B cell (primary cell): ENCODE measurements around the gene PTPRN2. TPM values are rescaled to one million over a fixed set of nuclear protein-coding genes. Genes with fewer than 3 reads are reported as not detected.

Experiments
- ATAC-seq: fragments of 200-7000 bp; cut with Tn5 transposase; one replicate; pipeline ENCODE4 v1.10.0; 2021; ENCODE audit warnings: low read depth, mild to moderate bottlenecking, moderate number of reproducible peaks, moderate library complexity
- CTCF ChIA-PET: fragments of 350-600 bp; sonication (Branson Sonifier 250); formaldehyde crosslinking; loops from one replicate; lab custom pipeline; 2021; ENCODE audit warnings: antibody characterized with exemption, inconsistent platforms; lab: Charles Lee
- POLR2A ChIA-PET: fragments of 350-600 bp; sonication (Branson Sonifier 250); formaldehyde crosslinking; loops from one replicate; lab custom pipeline; 2021; ENCODE audit warnings: antibody characterized with exemption; lab: Charles Lee
- DNase-seq: peaks from one replicate; pipeline ENCODE4 v3.0.0; 2013
- H2AFZ ChIP-seq: 2 replicates; pipeline ENCODE4 v1.6.1; 2012; ENCODE audit warnings: mild to moderate bottlenecking, low read depth, low read length; ENCODE audit not compliant: insufficient read depth, poor library complexity, severe bottlenecking
- H3K27ac ChIP-seq, 2 donors: 1 replicate in 1 of 2; 2 replicates in 1 of 2; pipeline ENCODE4 v1.5.1; 2012 to 2013; ENCODE audit warnings: low read length in 2 of 2, mild to moderate bottlenecking in 2 of 2, moderate library complexity in 1 of 2
- H3K27me3 ChIP-seq, 4 experiments: fragments of 200-600 bp in 1 of 4; sonication (generic) in 1 of 4; replicated peaks in 1 of 4; 1 replicate in 2 of 4; 2 replicates in 2 of 4; pipeline versions ENCODE4 v1.6.1 to v1.7.0; 2013 to 2016; ENCODE audit warnings: low read length in 3 of 4, mild to moderate bottlenecking in 2 of 4, mixed read lengths in 1 of 4, moderate library complexity in 1 of 4; ENCODE audit not compliant: insufficient read depth in 4 of 4, control insufficient read depth in 3 of 4; ENCODE audit errors: control extremely low read depth in 1 of 4
- H3K36me3 ChIP-seq, 2 experiments: replicated peaks in 1 of 2; 1 replicate in 1 of 2; 2 replicates in 1 of 2; pipeline versions ENCODE4 v1.6.1 to v1.7.1; 2013; ENCODE audit warnings: low read length in 1 of 2; ENCODE audit not compliant: insufficient read depth in 2 of 2, control insufficient read depth in 1 of 2; ENCODE audit errors: control extremely low read depth in 1 of 2, extremely low read depth in 1 of 2
- H3K4me1 ChIP-seq, 2 donors: fragments of 200-600 bp in 1 of 2; sonication (generic) in 1 of 2; 1 replicate in 1 of 2; 2 replicates in 1 of 2; pipeline versions ENCODE4 v1.5.1 to v1.6.1; 2013 to 2017; ENCODE audit warnings: low read length in 2 of 2; ENCODE audit not compliant: control insufficient read depth in 2 of 2, insufficient read depth in 2 of 2
- H3K4me2 ChIP-seq: replicated peaks from 2 replicates; pipeline ENCODE3; 2012; ENCODE audit warnings: mild to moderate bottlenecking, low read depth, low read length; ENCODE audit not compliant: poor library complexity, severe bottlenecking
- H3K4me3 ChIP-seq, 5 experiments: fragments of 200-600 bp in 1 of 5; sonication (generic) in 1 of 5; 1 replicate in 3 of 5; 2 replicates in 2 of 5; pipeline versions ENCODE4 v1.5.1 to v1.7.0; 2011 to 2016; ENCODE audit warnings: low read length in 4 of 5, mild to moderate bottlenecking in 4 of 5, low read depth in 2 of 5, control low read depth in 1 of 5, moderate library complexity in 1 of 5; ENCODE audit not compliant: insufficient read depth in 1 of 5; ENCODE audit errors: control extremely low read depth in 1 of 5, extremely low read depth in 1 of 5
- H3K79me2 ChIP-seq: fragments of 200-600 bp; sonication (generic); one replicate; pipeline ENCODE4 v1.6.0; 2016; ENCODE audit warnings: low read length; ENCODE audit not compliant: control insufficient read depth, insufficient read depth
- H3K9ac ChIP-seq: fragments of 200-600 bp; sonication (generic); 2 replicates; pipeline ENCODE4 v1.6.1; 2017; ENCODE audit warnings: mild to moderate bottlenecking, low read length, moderate library complexity
- H3K9me3 ChIP-seq, 3 donors: one replicate each; pipeline versions ENCODE4 v1.6.1 to v1.7.1; 2013; ENCODE audit warnings: low read length in 2 of 3; ENCODE audit not compliant: control insufficient read depth in 2 of 3, insufficient read depth in 1 of 3; ENCODE audit errors: control extremely low read depth in 1 of 3
- H4K20me1 ChIP-seq: 2 replicates; pipeline ENCODE4 v1.6.0; 2012; ENCODE audit warnings: mild to moderate bottlenecking, low read length; ENCODE audit not compliant: insufficient read depth, control insufficient read depth, poor library complexity, severe bottlenecking
- H3K27ac Mint-ChIP-seq: one replicate; pipeline ENCODE4 v1.8.0; 2021; ENCODE audit warnings: mixed read lengths
- H3K27me3 Mint-ChIP-seq: one replicate; pipeline ENCODE4 v1.8.0; 2021; ENCODE audit warnings: mixed read lengths
- H3K4me1 Mint-ChIP-seq: one replicate; pipeline ENCODE4 v1.8.0; 2021; ENCODE audit warnings: mixed read lengths
- H3K4me3 Mint-ChIP-seq: one replicate; pipeline ENCODE4 v1.8.0; 2021; ENCODE audit warnings: mixed read lengths
- H3K9me3 Mint-ChIP-seq: one replicate; pipeline ENCODE4 v1.8.0; 2022; ENCODE audit warnings: mixed read lengths; ENCODE audit not compliant: insufficient read depth
- EZH2 ChIP-seq: IDR thresholded peaks from 2 replicates; pipeline ENCODE4 v1.6.1; 2012; ENCODE audit warnings: borderline replicate concordance, low read depth, mild to moderate bottlenecking, moderate library complexity, low read length; ENCODE audit not compliant: insufficient read depth, poor library complexity, severe bottlenecking
- WGBS: methylation state at CpG from one replicate; pipeline ENCODE4 v1.1.5; 2013; ENCODE audit warnings: missing lambda C conversion rate; ENCODE audit not compliant: insufficient coverage; 5-methylcytosine and 5-hydroxymethylcytosine counted together
- intact Hi-C: fragments of 100-400 bp; cut with micrococcal nuclease; formaldehyde crosslinking; loops from one replicate; pipeline ENCODE4 v1.10.0; 2022
- polyA plus RNA-seq: library from polyadenylated mRNA; depleted of rRNA; stranded (reverse); fragments of >200 nt; gene quantifications from 2 replicates; pipeline ENCODE4 v1.2.3, GENCODE V29; 2012
- total RNA-seq, 2 donors: library from RNA; stranded (reverse); fragments of 120-200 nt in 1 of 2; gene quantifications; 1 replicate in 1 of 2; 2 replicates in 1 of 2; pipeline versions ENCODE4 v1.2.3 to v1.2.4, GENCODE V29; 2013 to 2022
- TF ChIP-seq, protein P1 (sequence below): fragments of 200-600 bp; IDR thresholded peaks from one replicate; pipeline ENCODE4 v1.8.0; 2022; ENCODE audit warnings: antibody characterized with exemption, mild to moderate bottlenecking

PTPRN2 gene
- total and polyA plus RNA-seq, 2 donors (not counting 1 experiment from before 2014, with no cell fraction given), result 2.0 to 5.0 TPM

DNA sequence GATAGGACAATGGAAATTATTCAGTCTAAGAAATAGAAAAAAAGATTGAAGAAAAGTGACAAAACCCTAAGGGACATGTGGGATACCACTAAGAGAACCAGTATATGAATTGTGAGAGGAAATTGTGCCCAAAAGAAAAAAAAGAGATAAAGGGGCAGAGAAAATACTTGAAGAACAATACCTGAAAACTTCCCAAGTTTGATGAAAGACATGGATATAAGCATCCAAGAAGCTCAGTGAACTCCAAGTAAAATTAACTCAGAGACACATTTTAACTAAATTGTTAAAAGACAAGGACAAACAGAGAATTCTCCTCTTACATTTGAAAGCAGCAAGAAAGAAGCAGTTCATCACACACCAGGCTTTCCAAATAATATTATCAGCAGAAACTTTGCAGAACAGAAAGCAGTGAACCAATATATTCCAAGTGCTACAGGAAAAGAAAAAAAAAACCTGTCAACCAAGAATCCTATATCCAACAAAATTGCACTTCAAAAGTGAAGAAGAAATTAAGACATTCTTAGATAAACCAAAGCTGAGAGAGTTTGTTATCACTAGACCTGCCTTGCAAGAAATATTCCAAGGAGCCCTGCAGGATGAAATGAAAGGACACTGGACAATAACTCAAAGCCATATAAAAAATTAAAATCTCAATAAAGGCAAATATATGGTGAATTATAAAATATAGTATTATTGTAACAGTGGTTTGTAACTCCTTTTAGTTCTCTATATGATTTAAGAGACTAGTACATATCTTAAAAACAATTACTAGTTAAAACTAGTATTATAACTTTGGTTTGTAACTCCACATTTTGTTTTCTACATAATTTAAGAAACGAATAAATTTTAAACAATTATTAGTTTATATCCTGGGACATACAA lies 470.0 kb downstream of the PTPRN2 start:
- Histone ChIP-seq H3K9ac (no peak overlapping the region), H3K79me2 (no peaks in the 10 kb centered on the region), H3K27me3 (no peaks in the 10 kb centered on the region), H3K4me2 (no peak overlapping the region), H3K27ac (no peak overlapping the region), H4K20me1 (no peaks in the 10 kb centered on the region), H3K9me3 (peaks cover 3 to 66% (median 14%) of the 10 kb centered on the region in 3 donors), H3K4me3 (no peak overlapping the region), H3K36me3 (no peaks in the 10 kb centered on the region), H3K4me1 (no peaks in the 10 kb centered on the region), H2AFZ (no peak overlapping the region)
- ChIA-PET CTCF (no interaction called here), POLR2A (no interaction called here)
- Mint-ChIP-seq H3K27me3 (no peaks in the 10 kb centered on the region), H3K4me1 (no peaks in the 10 kb centered on the region), H3K27ac (no peak overlapping the region), H3K4me3 (no peak overlapping the region), H3K9me3 (peaks cover 18% of the 10 kb centered on the region)
- DNase-seq, result no peak
- ATAC-seq, result no peak
- WGBS, result no CpG with 5 or more reads among the region's 1 CpG
- no peak for TF ChIP-seq EZH2
- TF ChIP-seq, protein P1, sequence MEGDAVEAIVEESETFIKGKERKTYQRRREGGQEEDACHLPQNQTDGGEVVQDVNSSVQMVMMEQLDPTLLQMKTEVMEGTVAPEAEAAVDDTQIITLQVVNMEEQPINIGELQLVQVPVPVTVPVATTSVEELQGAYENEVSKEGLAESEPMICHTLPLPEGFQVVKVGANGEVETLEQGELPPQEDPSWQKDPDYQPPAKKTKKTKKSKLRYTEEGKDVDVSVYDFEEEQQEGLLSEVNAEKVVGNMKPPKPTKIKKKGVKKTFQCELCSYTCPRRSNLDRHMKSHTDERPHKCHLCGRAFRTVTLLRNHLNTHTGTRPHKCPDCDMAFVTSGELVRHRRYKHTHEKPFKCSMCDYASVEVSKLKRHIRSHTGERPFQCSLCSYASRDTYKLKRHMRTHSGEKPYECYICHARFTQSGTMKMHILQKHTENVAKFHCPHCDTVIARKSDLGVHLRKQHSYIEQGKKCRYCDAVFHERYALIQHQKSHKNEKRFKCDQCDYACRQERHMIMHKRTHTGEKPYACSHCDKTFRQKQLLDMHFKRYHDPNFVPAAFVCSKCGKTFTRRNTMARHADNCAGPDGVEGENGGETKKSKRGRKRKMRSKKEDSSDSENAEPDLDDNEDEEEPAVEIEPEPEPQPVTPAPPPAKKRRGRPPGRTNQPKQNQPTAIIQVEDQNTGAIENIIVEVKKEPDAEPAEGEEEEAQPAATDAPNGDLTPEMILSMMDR, result no peak
- intact Hi-C loops, result no loop called here

DNA sequence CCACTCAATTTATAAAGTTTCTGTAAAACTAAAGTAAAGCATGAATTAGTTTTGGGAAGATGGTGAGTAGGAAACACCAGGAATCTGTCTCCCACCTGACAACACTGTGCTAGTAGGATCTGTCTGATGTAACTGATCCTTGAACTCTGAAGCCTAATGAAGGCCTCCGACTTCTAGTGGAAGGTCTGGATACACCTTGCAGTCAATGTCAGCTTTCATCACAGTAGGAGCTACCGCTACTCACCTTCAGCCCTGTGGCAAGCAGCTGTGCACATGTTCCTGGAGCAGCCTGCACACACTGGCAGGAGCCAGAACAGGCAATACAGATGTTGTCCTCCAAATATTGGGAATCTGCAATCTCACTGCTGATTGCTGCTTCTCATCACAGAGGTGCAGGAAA lies 471.4 kb downstream of the PTPRN2 start:
- ChIA-PET POLR2A (no interaction called here), CTCF (no interaction called here)
- WGBS, result 93% methylated on average over 2 of the region's 2 CpGs
- no peak overlapping the region for H3K9ac ChIP-seq
- H3K27me3 ChIP-seq, result no peaks in the 10 kb centered on the region
- no peak for DNase-seq
- no peak overlapping the region for H3K27ac Mint-ChIP-seq
- no peaks in the 10 kb centered on the region for H3K79me2 ChIP-seq
- no peaks in the 10 kb centered on the region for H3K4me1 ChIP-seq
- ATAC-seq, result no peak
- H4K20me1 ChIP-seq, result no peaks in the 10 kb centered on the region
- H3K9me3 ChIP-seq, result peaks cover 3 to 65% (median 14%) of the 10 kb centered on the region in 3 donors
- H3K36me3 ChIP-seq, result no peaks in the 10 kb centered on the region
- H3K9me3 Mint-ChIP-seq, result peaks cover 18% of the 10 kb centered on the region
- no peak overlapping the region for H3K27ac ChIP-seq
- intact Hi-C loops, result no loop called here
- H3K4me1 Mint-ChIP-seq, result no peaks in the 10 kb centered on the region
- TF ChIP-seq, protein P1, result no peak
- no peak for TF ChIP-seq EZH2
- no peak overlapping the region for H2AFZ ChIP-seq
- no peaks in the 10 kb centered on the region for H3K27me3 Mint-ChIP-seq
- no peak overlapping the region for H3K4me2 ChIP-seq
- no peak overlapping the region for H3K4me3 ChIP-seq
- no peak overlapping the region for H3K4me3 Mint-ChIP-seq
